Neural cell (in vitro differentiated cells): ENCODE results near the gene ARL6IP1. TPM values are rescaled to one million over a fixed set of nuclear protein-coding genes. Genes with fewer than 3 reads are reported as not detected.

ENCODE experiments used
- H2AFZ ChIP-seq: fragments of 200-600, 300-800 bp; sonication (generic), shearing (Covaris generic); 2 replicates; pipeline ENCODE4 v1.6.0; 2014; ENCODE audit warnings: low read depth, mild to moderate bottlenecking, antibody characterized with exemption, low read length, moderate library complexity
- H3F3A ChIP-seq: fragments of 200-600 bp; shearing (Covaris generic); 2 replicates; pipeline ENCODE4 v1.6.1; 2016; ENCODE audit warnings: mild to moderate bottlenecking, moderate library complexity, mixed read lengths, antibody characterized with exemption, low read length; ENCODE audit not compliant: insufficient read depth, poor library complexity, severe bottlenecking
- H3K27ac ChIP-seq: fragments of 200-600, 300-800 bp; sonication (generic), shearing (Covaris generic); 2 replicates; pipeline ENCODE4 v1.5.1; 2014; ENCODE audit warnings: mild to moderate bottlenecking, low read length, moderate library complexity
- H3K27me3 ChIP-seq: fragments of 300-800, 200-600 bp; sonication (generic), shearing (Covaris generic); 2 replicates; pipeline ENCODE4 v1.6.0; 2014; ENCODE audit warnings: mild to moderate bottlenecking, low read depth, low read length, moderate library complexity; ENCODE audit not compliant: insufficient read depth
- H3K36me3 ChIP-seq: fragments of 300-800, 200-600 bp; sonication (generic), shearing (Covaris generic); 2 replicates; pipeline ENCODE4 v1.5.1; 2014; ENCODE audit warnings: mild to moderate bottlenecking, antibody characterized with exemption, low read length, moderate library complexity; ENCODE audit not compliant: insufficient read depth
- H3K4me2 ChIP-seq: fragments of 300-800, 200-600 bp; sonication (generic), shearing (Covaris generic); 2 replicates; pipeline ENCODE4 v1.6.0; 2014; ENCODE audit warnings: mild to moderate bottlenecking, low read length
- H3K4me3 ChIP-seq: fragments of 300-800, 200-600 bp; sonication (generic), shearing (Covaris generic); 2 replicates; pipeline ENCODE4 v1.5.1; 2014; ENCODE audit warnings: mild to moderate bottlenecking, low read length, moderate library complexity
- H3K79me2 ChIP-seq: fragments of 200-600 bp; shearing (Covaris generic); replicated peaks from 2 replicates; pipeline ENCODE4 v1.6.0; 2014; ENCODE audit warnings: mild to moderate bottlenecking, low read length, moderate library complexity; ENCODE audit not compliant: insufficient read depth
- H3K9ac ChIP-seq: fragments of 300-800, 200-600 bp; sonication (generic), shearing (Covaris generic); 2 replicates; pipeline ENCODE4 v1.6.1; 2016; ENCODE audit warnings: mild to moderate bottlenecking, low read length, mixed read lengths
- H3K9me2 ChIP-seq: fragments of 200-600 bp; shearing (Covaris generic); 2 replicates; pipeline ENCODE4 v1.6.1; 2016; ENCODE audit warnings: mild to moderate bottlenecking, low read length, mixed read lengths; ENCODE audit not compliant: insufficient read depth
- H3K9me3 ChIP-seq: fragments of 200-600, 300-800 bp; sonication (generic), shearing (Covaris generic); 2 replicates; pipeline ENCODE4 v1.6.1; 2016; ENCODE audit warnings: mild to moderate bottlenecking, mixed run types, low read length, moderate library complexity, mixed read lengths
- H4K20me1 ChIP-seq: fragments of 200-600 bp; shearing (Covaris generic); 2 replicates; pipeline ENCODE4 v1.6.1; 2016; ENCODE audit warnings: mild to moderate bottlenecking, mixed run types; ENCODE audit not compliant: insufficient read depth
- CTCF ChIP-seq: fragments of 450-650 bp; IDR thresholded peaks from 2 replicates; pipeline ENCODE4 v1.5.1; 2014; ENCODE audit warnings: antibody characterized with exemption, mild to moderate bottlenecking, moderate library complexity; ENCODE audit not compliant: poor library complexity, severe bottlenecking
- EP300 ChIP-seq: fragments of 450-650 bp; conservative IDR thresholded peaks from 2 replicates; pipeline ENCODE4 v1.6.1; 2014; ENCODE audit warnings: antibody characterized with exemption, mild to moderate bottlenecking, moderate library complexity; ENCODE audit not compliant: poor library complexity, severe bottlenecking
- EZH2 ChIP-seq: fragments of 200-600, 300-800 bp; shearing (Covaris generic), sonication (generic); IDR thresholded peaks from 2 replicates; pipeline ENCODE4 v1.6.1; 2014; ENCODE audit warnings: antibody characterized with exemption, low read length, borderline replicate concordance, mild to moderate bottlenecking; ENCODE audit not compliant: insufficient read depth, poor library complexity, severe bottlenecking
- MXI1 ChIP-seq: fragments of 450-650 bp; conservative IDR thresholded peaks from 2 replicates; pipeline ENCODE4 v1.6.1; 2014; ENCODE audit warnings: antibody characterized with exemption, mild to moderate bottlenecking; ENCODE audit not compliant: poor library complexity, severe bottlenecking
- POLR2AphosphoS5 ChIP-seq: IDR thresholded peaks from 2 replicates; pipeline ENCODE4 v1.6.1; 2012
- RAD21 ChIP-seq: fragments of 450-650 bp; conservative IDR thresholded peaks from 2 replicates; pipeline ENCODE4 v1.6.1; 2014; ENCODE audit warnings: antibody characterized with exemption, mild to moderate bottlenecking, moderate library complexity
- SMC3 ChIP-seq: fragments of 450-650 bp; conservative IDR thresholded peaks from 2 replicates; pipeline ENCODE4 v1.6.1; 2014; ENCODE audit warnings: antibody characterized with exemption, mild to moderate bottlenecking, moderate library complexity; ENCODE audit not compliant: poor library complexity
- TAF1 ChIP-seq: IDR thresholded peaks from 2 replicates; pipeline ENCODE4 v1.6.1; 2012; ENCODE audit warnings: low read depth
- polyA plus RNA-seq: library from polyadenylated mRNA; depleted of rRNA; stranded (reverse); fragments of >200 nt; gene quantifications from 2 replicates; pipeline ENCODE4 v1.2.3, GENCODE V29; 2014
- TF ChIP-seq, protein P1 (sequence below): IDR thresholded peaks from 2 replicates; pipeline ENCODE4 v1.6.1; 2012; ENCODE audit warnings: borderline replicate concordance

The ARL6IP1 gene
- polyA plus RNA-seq, 1 donor from 2014 or later = 556 TPM

DNA sequence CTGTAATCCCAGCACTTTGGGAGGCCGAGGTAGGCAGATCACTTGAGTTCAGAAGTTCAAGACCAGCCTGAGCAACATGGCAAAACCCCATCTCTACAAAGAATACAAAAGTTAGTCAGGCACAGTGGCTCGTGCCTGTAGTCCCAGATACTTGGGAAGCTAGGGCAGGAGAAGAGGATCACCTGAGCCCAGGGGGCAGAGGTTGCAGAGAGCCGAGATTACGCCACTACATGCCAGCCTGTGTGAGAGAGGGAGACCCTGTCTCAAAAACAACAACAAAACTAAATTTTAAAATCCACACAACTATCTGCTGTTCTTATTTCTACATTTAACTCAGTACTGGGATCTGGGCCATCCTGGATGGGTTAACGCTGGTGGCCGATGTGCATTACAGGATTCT lies 41.2 kb upstream of the ARL6IP1 start:
- H3K4me3 ChIP-seq = no peak overlapping the region
- H2AFZ ChIP-seq = no peak overlapping the region
- peaks cover 5% of the 10 kb centered on the region for H3K36me3 ChIP-seq
- no peaks in the 10 kb centered on the region for H3K9me2 ChIP-seq
- no peaks in the 10 kb centered on the region for H3K79me2 ChIP-seq
- no peaks in the 10 kb centered on the region for H3K27me3 ChIP-seq
- H3K4me2 ChIP-seq = no peak overlapping the region
- H3F3A ChIP-seq = no peaks in the 10 kb centered on the region
- H3K9me3 ChIP-seq = no peaks in the 10 kb centered on the region
- TF ChIP-seq MXI1 (no peak), RAD21 (no peak), SMC3 (no peak), EZH2 (no peak), EP300 (no peak), POLR2AphosphoS5 (no peak), CTCF (no peak)
- no peak overlapping the region for H3K27ac ChIP-seq
- H3K9ac ChIP-seq = no peak overlapping the region
- H4K20me1 ChIP-seq = no peaks in the 10 kb centered on the region

DNA sequence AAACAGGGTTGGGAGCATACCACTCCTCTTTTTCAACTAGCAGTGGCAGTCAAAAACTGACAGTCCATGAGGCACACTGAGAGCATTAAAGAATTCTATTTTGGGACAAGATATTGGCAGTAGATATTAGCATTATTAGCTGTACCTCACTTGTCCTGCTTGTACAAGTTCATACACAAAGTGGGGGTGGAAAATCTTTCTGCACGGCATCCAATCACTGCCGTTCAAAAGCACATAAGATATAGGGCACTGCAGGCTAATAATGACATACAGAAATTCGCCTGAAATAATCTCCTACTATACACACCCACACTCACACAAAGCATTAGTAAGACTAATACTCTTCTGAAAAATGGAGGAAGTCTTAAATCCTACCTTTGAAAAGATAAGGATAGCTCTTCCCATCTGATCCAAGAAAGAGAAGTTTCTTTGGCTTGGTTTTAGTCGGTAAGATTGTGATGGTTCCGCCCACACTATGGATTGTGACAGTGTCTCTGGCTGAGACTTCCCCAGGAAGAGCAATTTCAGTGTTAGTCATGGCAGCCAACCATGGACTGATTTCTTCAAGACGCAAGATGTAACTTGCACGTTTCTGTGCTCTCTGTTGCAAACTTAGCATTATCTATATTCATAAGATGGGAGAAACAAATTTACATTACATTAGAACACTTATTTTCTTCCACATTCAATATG lies 40.6 kb upstream of the ARL6IP1 start:
- Histone ChIP-seq H2AFZ (no peak overlapping the region), H3K9ac (no peak overlapping the region), H3F3A (no peaks in the 10 kb centered on the region), H3K4me3 (no peak overlapping the region), H3K9me2 (no peaks in the 10 kb centered on the region), H4K20me1 (no peaks in the 10 kb centered on the region), H3K79me2 (no peaks in the 10 kb centered on the region), H3K27me3 (no peaks in the 10 kb centered on the region), H3K9me3 (no peaks in the 10 kb centered on the region), H3K27ac (no peak overlapping the region), H3K4me2 (no peak overlapping the region), H3K36me3 (peaks cover 8% of the 10 kb centered on the region)
- TF ChIP-seq, protein P1, sequence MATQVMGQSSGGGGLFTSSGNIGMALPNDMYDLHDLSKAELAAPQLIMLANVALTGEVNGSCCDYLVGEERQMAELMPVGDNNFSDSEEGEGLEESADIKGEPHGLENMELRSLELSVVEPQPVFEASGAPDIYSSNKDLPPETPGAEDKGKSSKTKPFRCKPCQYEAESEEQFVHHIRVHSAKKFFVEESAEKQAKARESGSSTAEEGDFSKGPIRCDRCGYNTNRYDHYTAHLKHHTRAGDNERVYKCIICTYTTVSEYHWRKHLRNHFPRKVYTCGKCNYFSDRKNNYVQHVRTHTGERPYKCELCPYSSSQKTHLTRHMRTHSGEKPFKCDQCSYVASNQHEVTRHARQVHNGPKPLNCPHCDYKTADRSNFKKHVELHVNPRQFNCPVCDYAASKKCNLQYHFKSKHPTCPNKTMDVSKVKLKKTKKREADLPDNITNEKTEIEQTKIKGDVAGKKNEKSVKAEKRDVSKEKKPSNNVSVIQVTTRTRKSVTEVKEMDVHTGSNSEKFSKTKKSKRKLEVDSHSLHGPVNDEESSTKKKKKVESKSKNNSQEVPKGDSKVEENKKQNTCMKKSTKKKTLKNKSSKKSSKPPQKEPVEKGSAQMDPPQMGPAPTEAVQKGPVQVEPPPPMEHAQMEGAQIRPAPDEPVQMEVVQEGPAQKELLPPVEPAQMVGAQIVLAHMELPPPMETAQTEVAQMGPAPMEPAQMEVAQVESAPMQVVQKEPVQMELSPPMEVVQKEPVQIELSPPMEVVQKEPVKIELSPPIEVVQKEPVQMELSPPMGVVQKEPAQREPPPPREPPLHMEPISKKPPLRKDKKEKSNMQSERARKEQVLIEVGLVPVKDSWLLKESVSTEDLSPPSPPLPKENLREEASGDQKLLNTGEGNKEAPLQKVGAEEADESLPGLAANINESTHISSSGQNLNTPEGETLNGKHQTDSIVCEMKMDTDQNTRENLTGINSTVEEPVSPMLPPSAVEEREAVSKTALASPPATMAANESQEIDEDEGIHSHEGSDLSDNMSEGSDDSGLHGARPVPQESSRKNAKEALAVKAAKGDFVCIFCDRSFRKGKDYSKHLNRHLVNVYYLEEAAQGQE = no peak
- no peak for TF ChIP-seq MXI1
- no peak for TF ChIP-seq TAF1
- no peak for TF ChIP-seq RAD21
- TF ChIP-seq CTCF = no peak
- TF ChIP-seq EP300 = no peak
- no peak for TF ChIP-seq POLR2AphosphoS5
- no peak for TF ChIP-seq EZH2
- no peak for TF ChIP-seq SMC3
